Peyer's patch (tissue), 4 donors: ENCODE results near the gene PPP6R1. TPM values are rescaled to one million over a fixed set of nuclear protein-coding genes. Genes with fewer than 3 reads are reported as not detected.

Source experiments
- DNase-seq, 3 donors: peaks; one replicate each; pipeline ENCODE4 v3.0.0-alpha.2; 2017 to 2019
- H3K27ac ChIP-seq, 4 donors: fragments of 200-600 bp; sonication (generic); one replicate each; pipeline ENCODE4 v1.5.1; 2016 to 2019
- H3K27me3 ChIP-seq, 2 donors: fragments of 200-600 bp; sonication (generic); one replicate each; pipeline ENCODE4 v1.5.1; 2019
- H3K36me3 ChIP-seq, 3 donors: fragments of 200-600 bp; sonication (generic); one replicate each; pipeline ENCODE4 v1.5.1; 2016 to 2019
- H3K4me1 ChIP-seq, 4 donors: fragments of 200-600 bp; sonication (generic); one replicate each; pipeline ENCODE4 v1.5.1; 2016 to 2019
- H3K4me3 ChIP-seq, 4 donors: fragments of 200-600 bp; sonication (generic); 1 replicate in 3 of 4; 2 replicates in 1 of 4; pipeline ENCODE4 v1.5.1; 2016 to 2019; ENCODE audit warnings: mild to moderate bottlenecking in 1 of 4
- H3K9me3 ChIP-seq, 4 donors: fragments of 200-600 bp; sonication (generic); one replicate each; pipeline ENCODE4 v1.5.1; 2016 to 2019; ENCODE audit warnings: mild to moderate bottlenecking in 1 of 4
- CTCF ChIP-seq, 6 experiments: fragments of 450-650 bp in 4 of 6; fragments of 200-600 bp in 2 of 6; sonication (generic) in 1 of 6; IDR thresholded peaks; one replicate each; pipeline ENCODE4 v1.5.1; 2017 to 2019; ENCODE audit warnings: antibody characterized with exemption in 6 of 6, mild to moderate bottlenecking in 3 of 6, moderate library complexity in 1 of 6
- POLR2A ChIP-seq, 2 donors: fragments of 450-650 bp; IDR thresholded peaks; one replicate each; pipeline ENCODE4 v1.5.1; 2017; ENCODE audit warnings: antibody characterized with exemption in 2 of 2, mild to moderate bottlenecking in 2 of 2, moderate library complexity in 2 of 2
- total RNA-seq, 4 donors: library from RNA; depleted of rRNA; stranded (reverse); fragments of >200 nt; gene quantifications; one replicate each; pipeline ENCODE4 v1.1.0, GENCODE V29; 2016

Gene PPP6R1
- total RNA-seq, 4 donors from 2014 or later, result 71.2 to 123 (median 94.8) TPM

- Histone ChIP-seq H3K27ac (peak overlapping the region in 1 of 4 donors; percentile 10), H3K4me1 (peaks cover 0 to 12% (median 4%) of the 10 kb centered on the region in 4 donors), H3K9me3 (no peaks in the 10 kb centered on the region), H3K27me3 (no peaks in the 10 kb centered on the region), H3K4me3 (no peak overlapping the region), H3K36me3 (no peaks in the 10 kb centered on the region)
- TF ChIP-seq CTCF (IDR thresholded peaks at IDR 0.05), result no peak
- no peak for TF ChIP-seq POLR2A (IDR thresholded peaks at IDR 0.05)
- DNase-seq, result no peak
Observed at GRCh38 chr19:55285229-55285890, 26.5 kb upstream of the PPP6R1 start.

- Histone ChIP-seq H3K9me3 (no peaks in the 10 kb centered on the region), H3K36me3 (no peaks in the 10 kb centered on the region), H3K27me3 (no peaks in the 10 kb centered on the region), H3K4me3 (peak overlapping the region; percentile 24 to 61 (median 47)), H3K27ac (peak overlapping the region; percentile 57 to 81 (median 71)), H3K4me1 (peaks cover 0 to 17% (median 5%) of the 10 kb centered on the region in 4 donors)
- no peak for TF ChIP-seq POLR2A (IDR thresholded peaks at IDR 0.05)
- DNase-seq, result no peak
Observed at GRCh38 chr19:55284405-55285058, 25.7 kb upstream of the PPP6R1 start.

GRCh38 chr19:55283548-55284377 is 24.9 kb upstream of the PPP6R1 start, which contains the start of gene BRSK1:
Gene BRSK1 (plus strand): TSS chr19:55283997. CDS start chr19:55284443, 446 bp downstream.
- peak within 1 kb of the TSS; percentile 57 to 81 (median 71) for H3K27ac ChIP-seq
- no peaks in the 10 kb centered on the region for H3K27me3 ChIP-seq
- DNase-seq, result peak in 1 of 3 donors; percentile 65
- H3K36me3 ChIP-seq, result no peaks in the 10 kb centered on the region
- no peaks in the 10 kb centered on the region for H3K9me3 ChIP-seq
- peaks cover 4 to 22% (median 9%) of the 10 kb centered on the region in 4 donors for H3K4me1 ChIP-seq
- H3K4me3 ChIP-seq, result peak within 1 kb of the TSS; percentile 24 to 61 (median 47)
- no peak for TF ChIP-seq POLR2A (IDR thresholded peaks at IDR 0.05)
- no peak for TF ChIP-seq CTCF (IDR thresholded peaks at IDR 0.05)

GRCh38 chr19:55279770-55280643 is 21.2 kb upstream of the PPP6R1 start, which contains the start of gene HSPBP1:
Gene HSPBP1 (minus strand): TSS chr19:55280110. CDS start chr19:55279608, 502 bp downstream.
- Histone ChIP-seq H3K4me3 (peak within 1 kb of the TSS; percentile 50 to 77 (median 66)), H3K27ac (peak within 1 kb of the TSS; percentile 51 to 82 (median 74)), H3K4me1 (peaks cover 4 to 36% (median 22%) of the 10 kb centered on the region in 4 donors), H3K27me3 (no peaks in the 10 kb centered on the region), H3K9me3 (no peaks in the 10 kb centered on the region), H3K36me3 (no peaks in the 10 kb centered on the region)
- TF ChIP-seq CTCF (IDR thresholded peaks at IDR 0.05) (no peak), POLR2A (IDR thresholded peaks at IDR 0.05) (no peak)
- peak; percentile 93 to 98 (median 98) for DNase-seq

GRCh38 chr19:55279340-55279739 is 20.5 kb upstream of the PPP6R1 start:
- peak overlapping the region; percentile 50 to 77 (median 66) for H3K4me3 ChIP-seq
- H3K27ac ChIP-seq, result peak overlapping the region; percentile 51 to 82 (median 74)
- H3K27me3 ChIP-seq, result no peaks in the 10 kb centered on the region
- no peak for DNase-seq
- peaks cover 0 to 4% (median 0%) of the 10 kb centered on the region in 3 donors for H3K36me3 ChIP-seq
- peaks cover 4 to 33% (median 22%) of the 10 kb centered on the region in 4 donors for H3K4me1 ChIP-seq
- no peaks in the 10 kb centered on the region for H3K9me3 ChIP-seq
- TF ChIP-seq CTCF (IDR thresholded peaks at IDR 0.05) (no peak), POLR2A (IDR thresholded peaks at IDR 0.05) (no peak)
